Uterus (tissue), 4 donors: ENCODE data around the gene STT3B. TPM values are rescaled to one million over a fixed set of nuclear protein-coding genes. Genes with fewer than 3 reads are reported as not detected.

Source experiments
- DNase-seq, 2 donors: peaks; one replicate each; pipeline ENCODE4 v3.0.0-alpha.2; 2019 to 2020
- H3K27ac ChIP-seq, 2 donors: fragments of 200-600 bp; sonication (generic); 1 replicate in 1 of 2; 2 replicates in 1 of 2; pipeline ENCODE4 v1.5.1; 2016 to 2018
- H3K27me3 ChIP-seq, 2 donors: fragments of 200-600 bp; sonication (generic); one replicate each; pipeline ENCODE4 v1.5.1; 2018 to 2019; ENCODE audit warnings: control low read depth in 1 of 2
- H3K36me3 ChIP-seq, 2 donors: fragments of 200-600 bp; sonication (generic); one replicate each; pipeline ENCODE4 v1.5.1; 2019; ENCODE audit warnings: control low read depth in 1 of 2
- H3K4me1 ChIP-seq, 2 donors: fragments of 200-600 bp; sonication (generic); one replicate each; pipeline ENCODE4 v1.5.1; 2018 to 2019; ENCODE audit warnings: control low read depth in 1 of 2
- H3K4me3 ChIP-seq, 2 donors: fragments of 200-600 bp; sonication (generic); 1 replicate in 1 of 2; 2 replicates in 1 of 2; pipeline ENCODE4 v1.5.1; 2018 to 2019; ENCODE audit warnings: mild to moderate bottlenecking in 1 of 2
- H3K9me3 ChIP-seq, 2 donors: fragments of 200-600 bp; sonication (generic); one replicate each; pipeline ENCODE4 v1.5.1; 2019; ENCODE audit warnings: control low read depth in 1 of 2
- POLR2A ChIP-seq, 2 donors: fragments of 450-650 bp; IDR thresholded peaks; one replicate each; pipeline ENCODE4 v1.6.1; 2016; ENCODE audit warnings: antibody characterized with exemption in 2 of 2, mild to moderate bottlenecking in 1 of 2, moderate library complexity in 1 of 2
- intact Hi-C: fragments of 100-400 bp; cut with DNase I; formaldehyde crosslinking; loops from one replicate; pipeline ENCODE4 v1.15.1; 2023; ENCODE audit warnings: low total_unique reads
- total RNA-seq, 4 donors: library from RNA; depleted of rRNA in 3 of 4; stranded (reverse); fragments of >200 nt in 3 of 4; gene quantifications; one replicate each; pipeline versions ENCODE4 v1.1.0 to v1.2.4, GENCODE V29; 2014 to 2023
- TF ChIP-seq, protein P1 (sequence below), 4 experiments: fragments of 200-600 bp in 2 of 4; fragments of 450-650 bp in 2 of 4; sonication (generic) in 2 of 4; IDR thresholded peaks; one replicate each; pipeline ENCODE4 v1.5.1; 2016 to 2019; ENCODE audit warnings: antibody characterized with exemption in 4 of 4, mild to moderate bottlenecking in 2 of 4, moderate library complexity in 1 of 4
- donor health status: DM: yes; HTN: yes; CAD: no.

The STT3B gene
- total RNA-seq, 4 donors from 2014 or later: 57.1 to 233 (median 96.0) TPM

DNA sequence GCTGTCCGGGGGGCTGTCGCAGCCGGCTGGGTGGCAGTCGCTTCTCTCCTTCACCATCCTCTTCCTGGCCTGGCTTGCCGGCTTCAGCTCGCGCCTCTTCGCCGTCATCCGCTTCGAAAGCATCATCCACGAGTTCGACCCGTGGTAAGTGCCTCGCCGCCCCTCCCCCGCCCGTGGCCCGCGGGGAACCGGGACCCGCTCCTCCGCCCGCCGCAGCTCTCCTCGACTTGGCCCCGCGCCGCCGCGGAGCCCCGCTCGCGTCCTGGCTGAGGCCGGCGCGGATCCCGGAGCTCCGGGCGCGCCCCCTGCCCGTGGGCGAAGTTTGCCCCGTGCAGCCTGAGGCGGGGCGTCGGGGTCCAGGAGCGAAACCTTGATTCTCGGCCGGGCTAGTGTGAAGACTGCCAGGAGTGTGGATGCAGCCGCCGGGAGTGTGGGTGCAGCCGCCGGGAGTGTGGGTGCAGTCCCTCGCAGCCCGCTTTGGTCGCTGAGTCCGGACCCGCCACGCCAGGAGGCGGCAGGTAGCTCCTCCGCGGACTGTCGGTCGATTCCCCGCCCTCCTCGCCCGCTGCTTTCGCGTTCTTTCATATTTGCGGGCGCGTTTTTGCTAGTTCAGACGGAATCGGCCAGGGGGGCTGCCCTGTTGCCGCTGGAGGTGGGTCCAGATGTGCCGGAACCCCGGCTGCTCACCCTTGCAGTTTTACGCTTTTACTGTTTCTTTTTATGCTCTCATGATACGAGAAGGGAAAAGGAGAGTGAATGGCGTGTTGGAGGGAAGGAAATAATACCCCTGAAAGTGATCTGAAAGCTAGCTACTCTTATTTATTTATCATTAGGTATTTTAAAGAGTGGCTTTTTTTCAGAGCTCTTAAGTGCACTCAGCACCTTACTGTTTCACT is 692 bp downstream of the STT3B start:
- H3K27me3 ChIP-seq: no peaks in the 10 kb centered on the region
- TF ChIP-seq, protein P1, sequence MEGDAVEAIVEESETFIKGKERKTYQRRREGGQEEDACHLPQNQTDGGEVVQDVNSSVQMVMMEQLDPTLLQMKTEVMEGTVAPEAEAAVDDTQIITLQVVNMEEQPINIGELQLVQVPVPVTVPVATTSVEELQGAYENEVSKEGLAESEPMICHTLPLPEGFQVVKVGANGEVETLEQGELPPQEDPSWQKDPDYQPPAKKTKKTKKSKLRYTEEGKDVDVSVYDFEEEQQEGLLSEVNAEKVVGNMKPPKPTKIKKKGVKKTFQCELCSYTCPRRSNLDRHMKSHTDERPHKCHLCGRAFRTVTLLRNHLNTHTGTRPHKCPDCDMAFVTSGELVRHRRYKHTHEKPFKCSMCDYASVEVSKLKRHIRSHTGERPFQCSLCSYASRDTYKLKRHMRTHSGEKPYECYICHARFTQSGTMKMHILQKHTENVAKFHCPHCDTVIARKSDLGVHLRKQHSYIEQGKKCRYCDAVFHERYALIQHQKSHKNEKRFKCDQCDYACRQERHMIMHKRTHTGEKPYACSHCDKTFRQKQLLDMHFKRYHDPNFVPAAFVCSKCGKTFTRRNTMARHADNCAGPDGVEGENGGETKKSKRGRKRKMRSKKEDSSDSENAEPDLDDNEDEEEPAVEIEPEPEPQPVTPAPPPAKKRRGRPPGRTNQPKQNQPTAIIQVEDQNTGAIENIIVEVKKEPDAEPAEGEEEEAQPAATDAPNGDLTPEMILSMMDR (IDR thresholded peaks at IDR 0.05): peak in 1 of 4 experiments; percentile 6
- no peak for TF ChIP-seq POLR2A (IDR thresholded peaks at IDR 0.05)
- H3K4me3 ChIP-seq: peak overlapping the region; percentile 80 to 100
- peak overlapping the region; percentile 96 to 98 for H3K27ac ChIP-seq
- peak; percentile 57 to 61 for DNase-seq
- no peaks in the 10 kb centered on the region for H3K9me3 ChIP-seq
- peaks cover 0 to 3% of the 10 kb centered on the region in 2 donors for H3K4me1 ChIP-seq
- H3K36me3 ChIP-seq: no peaks in the 10 kb centered on the region
- intact Hi-C loops: no loop called here

DNA sequence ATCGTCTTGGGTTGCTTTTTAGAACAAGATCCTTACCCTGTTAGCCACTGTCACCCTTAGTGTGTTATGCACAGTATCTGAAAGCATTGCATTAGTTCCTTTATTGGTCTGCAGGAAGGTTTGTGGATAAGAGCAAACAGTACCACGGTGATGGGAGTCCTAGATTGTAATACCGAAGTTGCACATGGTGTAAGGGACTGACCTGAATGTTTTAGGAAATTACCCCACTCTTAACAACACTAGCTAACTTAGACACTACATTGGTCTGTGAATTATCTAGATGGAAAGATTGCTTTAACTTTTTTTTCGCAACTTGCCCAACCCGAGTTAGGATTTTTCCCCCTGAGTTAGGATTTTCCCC is 1.3 kb downstream of the STT3B start:
- Histone ChIP-seq H3K9me3 (no peaks in the 10 kb centered on the region), H3K27ac (peak overlapping the region in 1 of 2 donors; percentile 98), H3K36me3 (no peaks in the 10 kb centered on the region), H3K27me3 (no peaks in the 10 kb centered on the region), H3K4me3 (peak overlapping the region; percentile 80 to 100), H3K4me1 (peaks cover 0 to 3% of the 10 kb centered on the region in 2 donors)
- DNase-seq: no peak
- TF ChIP-seq POLR2A (IDR thresholded peaks at IDR 0.05): no peak
- TF ChIP-seq, protein P1 (IDR thresholded peaks at IDR 0.05): no peak
- intact Hi-C loops: no loop called here

DNA sequence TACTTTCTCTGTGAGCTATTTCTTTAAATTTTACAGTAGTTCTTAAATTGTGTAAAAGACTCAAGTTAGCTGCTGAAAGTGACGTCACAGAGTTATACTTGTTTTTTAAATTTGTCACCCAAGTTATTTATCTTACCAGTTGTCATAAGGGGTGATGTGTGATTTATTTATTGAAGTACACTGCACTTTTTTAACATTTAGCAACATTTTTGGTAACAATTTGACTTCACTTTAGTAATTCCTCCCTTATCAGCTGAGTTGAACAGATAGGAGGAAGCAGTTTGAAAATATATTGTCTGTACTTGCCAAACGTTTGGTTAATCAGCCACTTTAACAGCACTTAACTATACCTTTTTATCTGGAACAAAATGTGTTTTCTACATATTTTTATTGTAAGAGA is 3.8 kb downstream of the STT3B start:
- no peaks in the 10 kb centered on the region for H3K4me1 ChIP-seq
- H3K36me3 ChIP-seq: no peaks in the 10 kb centered on the region
- TF ChIP-seq, protein P1 (IDR thresholded peaks at IDR 0.05): no peak
- H3K27me3 ChIP-seq: no peaks in the 10 kb centered on the region
- H3K27ac ChIP-seq: no peak overlapping the region
- peak overlapping the region in 1 of 2 donors; percentile 100 for H3K4me3 ChIP-seq
- intact Hi-C loops: no loop called here
- DNase-seq: no peak
- H3K9me3 ChIP-seq: no peaks in the 10 kb centered on the region

DNA sequence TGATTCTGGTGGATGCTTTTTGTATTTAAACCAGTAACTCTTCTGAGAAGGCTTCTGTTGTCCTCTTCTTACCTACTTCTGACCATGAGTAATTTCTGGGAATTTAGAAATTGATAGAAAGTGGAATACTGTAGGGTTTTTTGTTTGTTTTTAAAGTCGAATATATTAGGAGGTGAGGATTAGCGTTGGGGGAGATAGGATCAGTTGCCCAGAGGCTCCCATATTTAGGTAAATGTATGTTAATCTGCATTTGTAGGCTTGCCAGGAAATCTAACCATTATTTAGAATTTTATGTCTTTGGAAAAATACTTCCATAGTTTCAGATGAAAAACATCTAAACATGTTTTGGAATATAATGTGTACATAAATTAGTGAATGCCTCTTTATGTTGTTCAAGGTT is 6.1 kb downstream of the STT3B start:
- H3K4me3 ChIP-seq: no peak overlapping the region
- no peaks in the 10 kb centered on the region for H3K36me3 ChIP-seq
- no peaks in the 10 kb centered on the region for H3K9me3 ChIP-seq
- no peak overlapping the region for H3K27ac ChIP-seq
- no peaks in the 10 kb centered on the region for H3K27me3 ChIP-seq
- H3K4me1 ChIP-seq: no peaks in the 10 kb centered on the region
- TF ChIP-seq, protein P1 (IDR thresholded peaks at IDR 0.05): no peak
- TF ChIP-seq POLR2A (IDR thresholded peaks at IDR 0.05): no peak
- intact Hi-C loops: no loop called here
- DNase-seq: no peak

DNA sequence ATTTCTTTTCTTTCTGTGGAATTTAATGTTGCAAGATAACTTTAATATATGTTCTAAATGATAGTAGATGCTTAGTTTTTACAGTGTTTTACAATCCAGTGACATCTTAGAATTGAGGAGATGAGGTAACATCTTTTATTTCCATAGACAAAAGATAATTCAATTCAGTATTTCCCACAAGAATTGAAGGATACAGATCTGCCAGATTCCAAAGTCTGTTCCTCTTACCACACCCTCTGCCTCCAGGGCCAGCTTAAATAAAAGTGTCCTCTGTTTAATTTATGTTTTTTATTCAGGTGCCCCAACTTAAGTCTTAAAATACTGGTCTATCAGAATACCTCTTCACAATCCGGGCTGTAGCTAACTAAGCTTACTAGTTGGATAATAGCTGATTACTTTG is 6.5 kb downstream of the STT3B start:
- Histone ChIP-seq H3K4me1 (no peaks in the 10 kb centered on the region), H3K4me3 (no peak overlapping the region), H3K36me3 (no peaks in the 10 kb centered on the region), H3K27ac (no peak overlapping the region), H3K27me3 (no peaks in the 10 kb centered on the region), H3K9me3 (no peaks in the 10 kb centered on the region)
- DNase-seq: no peak
- intact Hi-C loops: no loop called here
- TF ChIP-seq POLR2A (IDR thresholded peaks at IDR 0.05): no peak
- TF ChIP-seq, protein P1 (IDR thresholded peaks at IDR 0.05): no peak
